ENCODE data around the gene ATE1. TPM values are rescaled to one million over a fixed set of nuclear protein-coding genes. Genes with fewer than 3 reads are reported as not detected.

Gene ATE1
- polyA plus RNA-seq, 4 donors = 34.4 to 42.1 (median 38.2) TPM

DNA sequence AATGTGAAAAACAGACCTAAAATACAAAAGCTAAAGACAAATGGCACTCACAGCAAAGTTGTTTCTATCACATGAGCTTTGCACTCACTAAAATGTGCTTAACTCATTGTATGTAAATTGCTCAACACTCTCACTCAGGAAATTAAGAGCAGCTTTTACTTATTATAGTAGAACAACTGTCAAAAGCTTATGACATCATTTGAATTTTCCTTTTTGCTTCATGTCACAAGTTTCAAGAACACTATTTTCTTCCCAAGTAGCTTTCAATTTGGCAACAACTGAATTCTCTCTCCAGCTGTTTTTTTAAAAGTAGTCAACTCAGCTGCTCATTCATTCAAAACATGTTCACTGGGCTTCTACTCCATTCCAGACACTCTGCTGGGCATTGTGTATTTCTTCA lies 46.9 kb downstream of the ATE1 start:
- no peak for DNase-seq (ENCODE audit: low read depth in 4 of 4, low spot score in 2 of 4)

DNA sequence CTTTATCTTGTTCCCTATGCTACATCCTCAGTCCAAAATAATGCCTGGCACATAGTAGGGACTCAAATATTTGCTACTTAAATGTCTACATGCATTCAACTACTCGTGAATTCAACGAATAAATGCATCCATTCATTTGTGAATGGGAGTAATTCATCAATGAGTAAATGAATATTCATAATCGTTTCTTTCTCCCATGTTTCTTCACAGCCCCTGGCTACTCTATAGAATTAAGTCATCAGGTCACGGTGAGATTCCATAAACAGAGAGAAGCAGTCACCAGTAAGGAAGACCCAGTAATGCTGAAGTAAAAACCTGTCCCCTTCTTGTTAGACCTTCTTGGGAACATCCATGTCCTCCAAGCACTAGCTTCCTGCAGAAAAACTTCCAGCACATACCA lies 48.4 kb downstream of the ATE1 start:
- no peak for DNase-seq (ENCODE audit: low read depth in 4 of 4, low spot score in 2 of 4)

DNA sequence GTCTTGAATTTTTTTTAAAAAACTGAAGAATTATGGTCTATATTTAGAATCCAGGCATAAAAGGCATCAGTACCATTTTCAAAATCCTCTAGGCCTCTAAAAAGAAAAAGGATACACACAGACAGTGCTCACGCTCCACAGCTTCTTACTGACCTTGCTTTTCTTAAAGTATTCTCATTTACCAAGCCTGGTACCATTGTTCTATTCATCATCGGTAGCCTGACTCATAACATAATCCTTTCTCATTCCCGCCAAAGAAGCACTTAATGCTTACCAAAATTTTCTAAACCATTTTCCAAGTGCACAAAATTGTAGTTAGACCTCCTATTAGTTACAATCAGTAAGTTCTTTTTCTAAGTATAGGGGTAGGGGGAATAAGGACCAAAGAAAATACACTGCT lies 54.6 kb downstream of the ATE1 start:
- DNase-seq (ENCODE audit: low read depth in 4 of 4, low spot score in 2 of 4) = no peak

DNA sequence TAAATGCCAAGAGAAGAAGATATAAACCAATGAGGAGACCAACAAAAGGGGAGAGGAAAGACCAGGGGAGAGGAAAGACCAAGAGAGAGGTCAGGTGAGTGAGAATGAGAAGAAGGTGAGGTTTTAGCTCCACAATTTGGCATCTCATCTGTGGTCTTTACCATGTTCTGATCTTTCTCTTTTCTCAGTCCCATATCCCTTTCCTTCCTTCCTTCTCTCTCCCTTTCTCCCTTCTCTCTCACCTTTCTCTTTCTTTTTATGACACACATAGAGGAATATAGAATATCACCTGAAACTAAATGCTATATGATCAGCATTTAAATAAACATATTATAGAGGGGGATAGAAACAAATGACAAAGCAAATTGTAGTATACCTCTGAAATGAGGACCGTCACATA lies 57.4 kb downstream of the ATE1 start:
- no peak for DNase-seq (ENCODE audit: low read depth in 4 of 4, low spot score in 2 of 4)

DNA sequence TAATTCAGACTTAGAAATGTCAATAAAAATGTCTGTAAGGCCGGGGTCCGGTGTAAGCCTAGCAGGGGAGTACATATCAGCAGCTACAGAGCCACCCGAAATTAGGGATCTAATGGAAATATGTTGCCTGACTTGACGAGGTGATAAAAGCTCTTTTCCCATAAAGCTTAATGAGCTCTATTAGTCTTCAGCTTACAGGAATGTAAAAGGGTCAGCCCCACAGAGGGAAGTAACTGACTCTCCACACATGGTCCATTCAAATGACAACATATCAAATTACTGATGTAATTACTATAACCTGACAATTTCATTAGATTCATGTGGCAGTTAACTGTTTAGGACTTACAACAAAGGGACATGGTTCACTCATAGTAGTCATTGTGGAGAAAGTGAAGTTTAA lies 62.3 kb downstream of the ATE1 start:
- peak in 3 of 4 donors; percentile 34 to 47 (median 43) for DNase-seq (ENCODE audit: low read depth in 4 of 4, low spot score in 2 of 4)

DNA sequence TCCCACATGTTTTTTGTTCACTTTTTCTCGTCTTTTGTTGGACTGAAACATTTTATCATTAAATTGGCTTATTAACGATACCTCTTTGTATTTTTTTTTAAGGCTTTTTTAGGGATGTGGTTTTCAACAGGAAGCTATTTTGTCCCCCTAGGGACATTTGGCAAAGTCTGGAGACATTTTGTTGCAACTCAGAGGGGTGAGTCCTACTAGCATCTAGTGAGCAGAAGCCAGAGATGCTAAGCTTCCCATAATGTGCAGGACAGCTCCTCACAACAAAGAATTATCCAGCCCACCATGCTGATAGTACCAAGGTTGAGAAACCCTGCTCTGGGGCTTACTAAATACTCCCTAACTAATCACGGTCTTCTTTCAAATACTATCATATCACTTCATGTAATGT lies 63.2 kb downstream of the ATE1 start:
- DNase-seq (ENCODE audit: low read depth in 4 of 4, low spot score in 2 of 4) = no peak

DNA sequence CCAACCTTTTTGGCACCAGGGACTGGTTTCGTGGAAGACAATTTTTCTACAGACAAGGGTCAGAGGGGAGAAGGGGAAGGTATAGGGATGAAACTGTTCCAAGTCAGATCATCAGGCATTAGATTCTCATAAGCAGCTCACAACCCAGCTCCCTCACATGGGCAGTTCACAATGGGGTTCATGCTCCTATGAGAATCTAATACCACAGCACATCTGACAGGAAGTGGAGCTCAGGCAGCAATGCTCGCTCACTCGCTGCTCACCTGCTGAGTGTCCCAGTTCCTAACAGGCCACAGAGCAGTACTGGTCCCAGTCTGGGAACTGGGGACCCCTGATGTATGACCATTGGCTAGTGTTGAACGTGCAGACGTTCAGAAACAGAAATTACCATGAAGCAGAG lies 63.7 kb downstream of the ATE1 start:
- DNase-seq (ENCODE audit: low read depth in 4 of 4, low spot score in 2 of 4) = no peak

DNA sequence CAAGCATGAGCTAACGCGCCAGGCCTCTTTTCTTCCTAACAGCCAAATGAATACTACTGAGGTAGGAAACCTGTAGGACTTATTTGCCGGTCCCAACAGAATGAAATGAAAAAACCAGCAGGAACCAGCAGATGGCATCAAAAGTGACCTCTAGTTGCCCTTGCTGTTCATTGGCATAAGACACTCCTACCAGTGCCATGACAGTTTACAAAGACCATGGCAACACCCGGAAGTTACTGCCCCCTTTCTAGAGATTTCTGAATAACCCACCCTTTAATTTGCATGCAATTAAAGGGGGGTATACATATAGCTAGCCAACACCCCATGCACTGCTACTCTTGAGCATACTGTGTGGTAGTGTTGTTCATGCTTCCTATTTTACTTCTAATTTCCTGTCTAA lies 65.2 kb downstream of the ATE1 start:
- DNase-seq (ENCODE audit: low read depth in 4 of 4, low spot score in 2 of 4) = no peak

DNA sequence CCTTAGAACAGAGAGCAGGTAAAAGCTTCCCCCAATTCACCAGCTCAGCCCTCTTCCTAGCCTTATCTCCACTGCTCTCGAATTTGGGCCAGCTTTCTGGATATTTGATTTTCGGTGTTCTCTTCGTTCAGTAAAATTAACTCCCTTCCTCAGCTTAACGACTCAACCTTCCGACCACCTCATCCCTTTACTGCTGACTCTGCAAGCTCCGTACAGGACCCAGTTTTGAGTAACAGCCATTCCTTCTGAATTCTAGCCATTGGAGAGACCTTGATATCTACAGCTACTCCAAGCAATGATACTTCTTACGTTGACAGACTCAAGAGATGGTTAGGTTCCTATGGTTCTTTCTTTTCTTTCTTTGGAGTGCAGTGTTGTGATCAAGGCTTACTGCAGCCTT lies 65.8 kb downstream of the ATE1 start:
- no peak for DNase-seq (ENCODE audit: low read depth in 4 of 4, low spot score in 2 of 4)

DNA sequence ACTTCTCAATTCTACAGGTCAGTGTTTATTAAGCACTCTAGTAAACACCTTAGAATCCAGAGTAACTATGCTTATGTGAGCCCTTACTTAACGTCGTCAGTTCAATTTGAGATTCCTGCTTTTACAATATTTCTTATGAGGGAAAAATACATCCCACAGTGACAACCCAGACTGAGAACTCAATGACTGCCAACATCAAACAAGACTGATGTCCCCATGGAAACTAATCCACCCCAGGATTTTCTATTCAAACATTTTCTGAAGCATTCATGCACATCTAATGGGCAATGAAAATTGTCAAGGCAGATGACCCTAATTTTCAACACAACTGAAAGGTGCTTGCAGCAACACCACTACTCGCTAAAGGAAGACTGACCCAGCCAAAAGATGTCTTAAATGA lies 67.0 kb downstream of the ATE1 start:
- DNase-seq (ENCODE audit: low read depth in 4 of 4, low spot score in 2 of 4) = no peak

DNA sequence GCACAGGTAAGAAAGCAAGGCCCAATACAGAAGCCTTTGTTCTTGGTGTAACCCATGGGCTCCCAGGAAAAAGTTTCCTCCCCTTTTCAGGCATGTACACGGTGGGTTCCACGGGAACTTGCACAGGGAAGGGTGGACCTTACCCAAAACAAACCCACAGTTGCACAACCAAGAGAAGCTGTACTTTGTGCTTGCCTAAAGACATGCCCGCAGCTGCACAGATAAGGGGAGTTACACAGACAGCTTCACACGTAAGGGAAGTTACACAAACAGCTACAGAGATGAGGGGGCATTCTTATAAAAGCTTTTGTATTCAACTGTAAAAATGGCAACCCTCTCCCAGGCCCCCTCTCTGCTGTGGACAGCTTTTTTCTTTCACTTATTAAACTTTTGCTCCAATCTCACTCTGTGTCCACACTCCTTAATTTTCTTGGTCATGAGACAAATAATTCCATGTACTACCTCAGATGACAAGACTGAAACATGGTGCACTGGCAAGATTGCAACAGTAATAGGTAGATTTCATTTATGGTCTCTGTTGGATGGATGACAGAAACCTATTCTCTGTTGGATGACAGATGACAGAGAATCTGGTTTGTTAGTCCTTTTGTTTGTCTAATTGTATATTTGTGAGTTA lies 72.9 kb downstream of the ATE1 start:
- no peak for DNase-seq (ENCODE audit: low read depth in 4 of 4, low spot score in 2 of 4)

DNA sequence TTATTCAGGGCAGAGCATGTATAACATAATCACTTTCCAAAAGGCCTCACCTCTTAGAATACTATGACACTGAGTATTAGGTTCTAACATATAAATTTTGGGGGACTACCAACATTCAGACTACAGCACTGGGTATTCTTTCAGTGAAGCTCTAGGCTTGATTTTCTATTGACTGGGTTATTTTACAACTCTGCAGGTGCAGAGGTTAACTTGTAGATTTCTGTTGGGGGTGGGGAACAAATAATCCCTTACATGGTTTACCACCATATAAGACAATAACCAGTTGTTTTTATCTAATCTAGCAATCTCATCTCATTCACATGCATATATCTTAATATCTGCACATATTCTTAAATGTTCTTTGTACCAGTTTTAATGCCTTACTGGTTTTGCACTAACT lies 73.9 kb downstream of the ATE1 start:
- DNase-seq (ENCODE audit: low read depth in 4 of 4, low spot score in 2 of 4) = no peak

DNA sequence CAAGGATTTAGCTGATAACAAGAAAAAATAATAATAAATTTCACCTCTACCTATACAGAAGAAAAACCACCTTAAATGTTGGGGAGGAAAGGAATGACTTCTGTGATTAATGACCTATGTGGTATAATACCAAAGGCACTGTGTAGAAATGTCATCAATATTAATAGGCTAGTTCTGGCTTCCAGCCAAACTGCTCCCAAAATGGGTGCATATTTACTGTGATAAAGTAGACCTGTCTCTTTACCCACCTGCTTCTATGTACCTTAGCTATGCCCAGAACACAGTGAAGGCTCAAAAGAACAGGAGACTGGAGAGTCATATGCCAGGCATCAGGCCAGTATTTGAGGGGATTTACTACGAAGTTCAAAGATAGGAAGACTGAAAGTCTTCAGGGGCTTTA lies 76.0 kb downstream of the ATE1 start:
- no peak for DNase-seq (ENCODE audit: low read depth in 4 of 4, low spot score in 2 of 4)

DNA sequence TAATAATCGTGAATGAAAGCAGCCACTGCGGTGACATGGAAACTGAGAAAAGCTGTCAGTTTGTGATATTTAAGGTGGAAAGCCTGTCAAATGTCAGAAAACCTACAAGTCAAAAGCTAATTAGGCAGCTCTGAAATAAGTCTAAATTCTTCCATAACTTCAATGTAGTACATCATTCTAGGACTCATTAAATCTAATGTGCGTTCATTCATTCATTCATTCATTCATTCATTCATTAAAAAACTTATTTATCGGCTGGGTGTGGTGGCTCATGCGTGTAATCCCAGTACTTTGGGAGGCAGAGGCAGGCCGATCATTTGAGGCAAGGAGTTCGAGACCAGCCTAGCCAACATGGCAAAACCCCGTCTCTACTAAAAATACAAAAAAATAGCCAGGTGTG lies 79.7 kb downstream of the ATE1 start:
- no peak for DNase-seq (ENCODE audit: low read depth in 4 of 4, low spot score in 2 of 4)

DNA sequence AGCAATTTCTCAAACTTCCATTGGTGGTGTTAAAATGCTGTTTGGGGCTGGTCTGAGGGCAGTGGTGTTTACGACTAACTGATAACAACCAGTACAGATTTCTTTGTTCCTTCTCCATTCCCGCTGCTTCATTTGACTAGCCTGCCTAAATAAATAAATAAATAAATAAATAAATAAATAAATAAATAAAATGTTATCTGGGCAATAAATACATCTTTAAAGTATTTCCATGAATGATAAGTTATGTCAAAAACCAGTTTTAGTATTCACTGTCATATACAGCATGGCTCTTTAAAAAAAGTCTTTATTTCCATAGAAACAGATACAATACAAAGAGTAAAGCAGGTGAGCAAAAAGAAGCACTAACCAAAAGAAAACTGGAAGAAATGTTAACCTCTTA lies 81.3 kb downstream of the ATE1 start:
- no peak for DNase-seq (ENCODE audit: low read depth in 4 of 4, low spot score in 2 of 4)

DNA sequence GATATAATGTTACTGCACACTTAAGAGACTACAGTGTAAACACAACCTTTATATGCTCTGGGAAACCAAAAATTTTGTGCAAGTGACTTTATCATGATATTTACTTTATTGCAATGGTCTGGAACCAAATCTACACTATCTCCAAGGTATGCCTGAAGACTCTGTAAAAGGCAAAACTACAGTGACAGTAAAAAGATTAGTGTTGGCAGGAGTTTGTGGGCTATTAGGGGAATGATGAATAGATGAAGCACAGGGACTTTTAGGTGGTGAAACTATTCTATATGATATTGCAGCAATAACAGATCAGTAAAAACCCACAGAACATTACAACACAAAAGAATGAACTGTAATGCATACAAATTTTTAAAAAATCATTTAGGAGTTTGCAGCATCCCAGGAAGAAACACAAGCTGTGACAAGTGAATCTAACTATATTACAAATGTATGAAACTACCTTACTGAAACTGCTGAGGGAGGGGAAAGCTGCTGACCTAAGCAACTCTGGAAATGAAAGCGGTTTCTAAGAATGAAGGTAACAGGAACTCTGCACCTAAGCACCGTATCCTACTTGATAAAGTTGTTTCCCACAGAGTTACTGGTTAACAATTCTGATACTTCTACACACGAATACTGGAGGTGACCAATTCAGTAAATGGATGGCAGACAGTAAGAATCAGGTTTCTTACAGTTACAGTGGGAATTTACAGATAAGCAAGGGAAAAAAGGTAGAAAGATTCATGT lies 82.6 kb downstream of the ATE1 start:
- DNase-seq (ENCODE audit: low read depth in 4 of 4, low spot score in 2 of 4) = no peak

DNA sequence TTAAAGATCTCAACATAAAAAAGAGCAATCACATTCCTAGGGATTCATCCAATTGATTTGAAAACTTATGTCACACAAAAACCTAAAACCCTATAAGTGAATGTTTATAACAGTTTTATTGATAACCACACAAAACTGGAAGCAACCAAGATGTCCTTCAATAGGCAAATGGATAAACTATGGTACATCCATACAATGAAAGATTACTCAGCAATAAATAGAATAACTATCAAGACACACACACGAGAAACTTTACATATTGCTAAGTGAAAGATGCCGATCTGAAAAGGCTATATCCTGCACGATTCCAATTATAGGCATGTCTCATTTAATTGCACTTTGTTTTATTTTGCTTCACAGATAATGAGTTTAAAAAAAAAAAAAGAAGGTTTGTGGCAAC lies 83.3 kb downstream of the ATE1 start:
- no peak for DNase-seq (ENCODE audit: low read depth in 4 of 4, low spot score in 2 of 4)

DNA sequence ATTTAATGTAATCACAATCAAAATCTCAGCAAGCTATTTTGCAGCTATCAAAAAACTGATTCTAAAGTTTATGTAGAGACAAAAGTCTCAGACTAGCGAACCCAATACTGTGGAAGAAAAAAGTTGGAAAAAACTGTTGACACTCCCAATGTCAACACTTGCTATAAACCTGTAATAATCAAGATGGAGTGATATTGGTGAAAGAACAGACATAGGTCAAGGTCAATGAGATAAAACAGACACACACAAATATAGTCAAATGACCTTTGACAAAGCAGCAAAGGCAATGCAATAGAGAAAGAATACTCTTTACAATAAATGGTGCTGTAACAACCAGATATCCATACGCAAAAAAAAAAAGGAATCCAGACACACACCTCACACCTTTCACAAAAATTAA lies 84.5 kb downstream of the ATE1 start:
- DNase-seq (ENCODE audit: low read depth in 4 of 4, low spot score in 2 of 4) = no peak

DNA sequence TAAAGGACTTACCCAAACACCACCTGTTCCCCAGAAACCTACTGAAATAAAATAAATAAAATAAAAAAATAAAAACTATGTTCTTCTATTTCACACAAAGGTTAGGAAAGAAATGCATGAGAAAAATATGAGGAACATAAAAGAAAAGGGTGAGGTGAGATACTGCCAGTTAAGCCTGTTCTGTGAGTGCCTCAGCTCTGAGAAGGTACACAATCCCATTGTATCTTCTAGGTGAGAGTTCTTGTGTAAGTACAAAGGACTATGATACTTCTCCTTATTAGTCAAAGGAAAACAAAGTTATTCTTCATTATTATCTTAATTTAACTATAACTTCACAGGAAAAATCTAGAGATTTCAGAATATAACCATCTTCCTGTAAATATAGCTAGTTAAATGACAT lies 86.0 kb downstream of the ATE1 start:
- no peak for DNase-seq (ENCODE audit: low read depth in 4 of 4, low spot score in 2 of 4)

DNA sequence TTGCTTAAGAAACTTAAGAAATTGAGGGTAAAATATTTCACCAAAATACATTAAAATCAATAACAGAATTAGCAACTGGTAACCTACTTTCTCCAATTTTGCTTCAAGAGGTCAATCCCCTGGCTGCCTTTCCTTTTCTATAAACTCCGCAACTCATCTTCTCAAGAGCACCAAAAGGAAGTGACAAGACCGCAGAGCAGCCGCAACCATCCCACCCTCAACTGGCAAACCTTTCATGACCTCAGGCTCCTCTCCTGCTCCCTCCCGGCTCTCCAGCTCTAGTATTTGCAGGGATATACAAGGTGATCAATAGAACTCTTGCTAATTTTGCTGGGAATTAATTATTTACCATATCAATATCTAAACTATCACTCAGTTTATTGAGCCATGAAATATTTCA lies 88.9 kb downstream of the ATE1 start:
- DNase-seq (ENCODE audit: low read depth in 4 of 4, low spot score in 2 of 4) = no peak

DNA sequence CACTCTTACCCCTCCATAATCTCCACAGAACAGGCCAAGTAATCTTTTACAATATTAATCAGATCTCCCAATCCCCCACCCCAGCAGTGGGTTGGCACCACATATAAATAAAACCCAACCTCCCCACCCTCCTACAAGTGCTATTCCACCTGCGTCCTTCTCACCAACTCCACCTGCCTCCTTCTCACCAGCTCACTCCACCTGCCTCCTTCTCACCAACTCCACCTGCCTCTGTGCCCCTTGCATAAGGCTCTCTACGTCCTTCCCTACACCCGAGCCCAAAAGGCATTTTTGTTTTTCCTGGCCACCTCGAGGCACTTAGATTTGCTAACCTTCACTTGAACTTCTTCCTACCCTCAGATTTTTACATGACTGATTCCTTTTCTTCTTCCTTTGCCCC lies 89.7 kb downstream of the ATE1 start:
- DNase-seq (ENCODE audit: low read depth in 4 of 4, low spot score in 2 of 4) = no peak

DNA sequence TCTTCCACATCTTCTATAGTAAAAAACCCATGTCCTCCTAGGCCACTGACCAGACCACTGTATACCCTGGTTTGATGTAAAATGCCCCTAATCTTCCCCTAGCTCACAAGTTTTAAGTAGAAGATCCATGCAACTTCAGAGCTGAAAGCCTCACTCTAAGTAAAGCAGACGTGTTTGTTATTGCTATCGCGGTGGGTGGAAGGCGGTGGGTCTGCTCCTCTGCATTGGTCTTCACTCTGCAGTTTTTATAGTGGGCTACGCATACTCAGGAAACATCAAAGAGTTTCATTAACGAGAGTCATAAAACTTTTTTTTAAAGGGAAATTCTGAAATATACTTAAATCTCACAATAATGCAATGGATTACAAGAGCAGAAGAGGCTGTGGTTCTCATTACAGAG lies 91.7 kb downstream of the ATE1 start:
- no peak for DNase-seq (ENCODE audit: low read depth in 4 of 4, low spot score in 2 of 4)

DNA sequence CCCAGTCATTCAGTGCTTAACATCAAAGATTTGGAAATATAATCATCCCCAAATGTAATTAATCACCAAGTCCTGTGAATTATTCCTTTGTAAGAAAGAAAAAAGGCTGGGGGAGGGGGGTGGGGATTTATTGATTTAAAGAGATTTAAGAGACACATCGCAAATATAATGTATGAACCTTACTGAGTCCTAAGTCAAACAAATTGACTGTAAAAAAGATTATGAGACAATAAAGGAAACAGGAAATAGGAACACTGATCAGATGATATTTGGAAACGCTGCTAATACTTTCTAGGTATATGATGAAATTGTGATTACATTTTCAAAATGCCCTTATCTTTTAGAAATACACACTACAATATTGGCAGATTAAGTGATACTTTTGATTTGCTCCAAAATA lies 92.5 kb downstream of the ATE1 start:
- DNase-seq (ENCODE audit: low read depth in 4 of 4, low spot score in 2 of 4) = no peak

Data from left renal cortex interstitium (tissue), 4 donors.